K562 (cell line): ENCODE measurements around the gene S100P. TPM values are rescaled to one million over a fixed set of nuclear protein-coding genes. Genes with fewer than 3 reads are reported as not detected.
A peak's percentile ranks its signal among the peaks of the same experiment; 100 is the strongest.

Experiments used
- ATAC-seq: fragments of 200-7000 bp; cut with Tn5 transposase; 3 replicates; pipeline ENCODE4 v1.9.1; 2020; ENCODE audit warnings: moderate library complexity
- BruUV-seq: library from RNA; stranded (reverse); fragments of 400-500 nt; replicated peaks from 2 replicates; lab custom pipeline; 2021; lab: Mats Ljungman, UMichigan
- CTCF ChIA-PET: fragments of 300-600 bp; formaldehyde crosslinking; extraction: SDS; loops from one replicate; lab custom pipeline; 2021; ENCODE audit warnings: low intra/inter-chr PET ratio; lab: Yijun Ruan, JAX
- POLR2A ChIA-PET: fragments of 300-600, 350-650 bp; sonication (Branson Sonifier 250); formaldehyde crosslinking; extraction: SDS; loops from one replicate; lab custom pipeline; 2021; ENCODE audit warnings: antibody characterized with exemption, inconsistent platforms; lab: Yijun Ruan, JAX
- DNase-seq, 4 experiments: peaks; one replicate each; pipeline versions ENCODE4 v3.0.0 to v3.0.0-alpha.2; 2011 to 2018; ENCODE audit warnings: low spot score in 3 of 4, mixed read lengths in 3 of 4; ENCODE audit errors: extremely low read depth in 1 of 4
- FAIRE-seq: peaks from 2 replicates; lab custom pipeline; 2011; peaks lifted over from hg19 to GRCh38; lab: Jason Lieb, UNC
- H2AFZ ChIP-seq: 2 replicates; pipeline ENCODE4 v1.6.0; 2011; ENCODE audit warnings: low read depth, low read length, control low read depth, inconsistent platforms
- H3K27ac ChIP-seq: fragments of 200-600 bp; 3 replicates; pipeline ENCODE4 v1.8.0; 2011; ENCODE audit warnings: low read depth, mild to moderate bottlenecking, control low read depth, inconsistent platforms, low read length, moderate library complexity, mixed read lengths; ENCODE audit errors: extremely low read depth
- H3K27me3 ChIP-seq, 2 experiments: fragments of 300-600 bp in 1 of 2; 2 replicates in 1 of 2; 3 replicates in 1 of 2; pipeline versions ENCODE4 v1.6.0 to v1.8.0; 2011; ENCODE audit warnings: inconsistent platforms in 2 of 2, low read length in 2 of 2, mild to moderate bottlenecking in 1 of 2, mixed read lengths in 1 of 2, moderate library complexity in 1 of 2; ENCODE audit not compliant: control insufficient read depth in 2 of 2, insufficient read depth in 2 of 2
- H3K36me3 ChIP-seq: fragments of 300-600 bp; 3 replicates; pipeline ENCODE4 v1.8.0; 2011; ENCODE audit warnings: mild to moderate bottlenecking, low read length, inconsistent platforms; ENCODE audit not compliant: control insufficient read depth, insufficient read depth
- H3K4me1 ChIP-seq, 2 experiments: fragments of 200-600 bp in 1 of 2; replicated peaks in 1 of 2; 2 replicates in 1 of 2; 3 replicates in 1 of 2; pipeline versions ENCODE4 v1.5.1 to v1.8.0; 2011; ENCODE audit warnings: inconsistent platforms in 2 of 2, low read length in 2 of 2, mild to moderate bottlenecking in 1 of 2, mixed read lengths in 1 of 2, moderate library complexity in 1 of 2; ENCODE audit not compliant: control insufficient read depth in 2 of 2, insufficient read depth in 2 of 2
- H3K4me2 ChIP-seq: 2 replicates; pipeline ENCODE4 v1.6.1; 2011; ENCODE audit warnings: low read length, control low read depth, inconsistent platforms, mixed read lengths; ENCODE audit not compliant: insufficient read depth
- H3K4me3 ChIP-seq: fragments of 200-600 bp; sonication (generic), shearing (Covaris generic); 2 replicates; pipeline ENCODE4 v1.5.1; 2016; ENCODE audit warnings: control low read depth, inconsistent platforms
- H3K79me2 ChIP-seq: fragments of 200-600 bp; 3 replicates; pipeline ENCODE4 v1.8.0; 2011; ENCODE audit warnings: low read length, inconsistent platforms; ENCODE audit not compliant: control insufficient read depth, insufficient read depth
- H3K9ac ChIP-seq, 2 experiments: 2 replicates each; pipeline versions ENCODE4 v1.6.0 to v1.6.1; 2011; ENCODE audit warnings: low read depth in 2 of 2, low read length in 2 of 2, control low read depth in 1 of 2, inconsistent platforms in 1 of 2, mild to moderate bottlenecking in 1 of 2, mixed read lengths in 1 of 2; ENCODE audit not compliant: insufficient read depth in 1 of 2
- H3K9me1 ChIP-seq: one replicate; pipeline ENCODE4 v1.6.0; 2011; ENCODE audit warnings: inconsistent platforms, mild to moderate bottlenecking, low read length, moderate library complexity; ENCODE audit not compliant: control insufficient read depth, insufficient read depth
- H3K9me3 ChIP-seq: replicated peaks from 2 replicates; pipeline ENCODE4 v1.5.1; 2011; ENCODE audit warnings: low read depth, low read length, inconsistent platforms; ENCODE audit not compliant: control insufficient read depth, insufficient read depth
- H4K20me1 ChIP-seq: replicated peaks from 2 replicates; pipeline ENCODE4 v1.6.1; 2011; ENCODE audit warnings: low read length, inconsistent platforms, mixed read lengths; ENCODE audit not compliant: control insufficient read depth, insufficient read depth
- BCOR ChIP-seq: fragments of 450-650 bp; IDR thresholded peaks from 2 replicates; pipeline ENCODE4 v1.6.1; 2016
- CREB1 ChIP-seq, 2 experiments: sonication (generic) in 1 of 2; formaldehyde crosslinking in 1 of 2; IDR thresholded peaks; 2 replicates each; pipeline versions ENCODE4 v1.6.1 to v1.8.0; 2012 to 2022; ENCODE audit warnings: inconsistent platforms in 1 of 2, mild to moderate bottlenecking in 1 of 2, missing genetic modification reagents in 1 of 2, moderate library complexity in 1 of 2
- ESRRB ChIP-seq: fragments of 250-450 bp; sonication (Bioruptor Pico); IDR thresholded peaks from 2 replicates; pipeline ENCODE4 v1.5.0; 2020; ENCODE audit warnings: mild to moderate bottlenecking, moderate library complexity, borderline replicate concordance
- KDM1A ChIP-seq, 2 experiments: fragments of 450-650 bp; IDR thresholded peaks; 2 replicates each; pipeline ENCODE4 v1.6.1; 2016; ENCODE audit warnings: mild to moderate bottlenecking in 2 of 2
- KDM5B ChIP-seq: fragments of 200-600 bp; sonication (generic); IDR thresholded peaks from 2 replicates; pipeline ENCODE4 v1.6.1; 2012; ENCODE audit warnings: low read depth, mild to moderate bottlenecking, moderate library complexity, low read length, control low read depth, inconsistent platforms; ENCODE audit not compliant: insufficient replicate concordance
- NR2F6 ChIP-seq: fragments of 450-650 bp; formaldehyde crosslinking; IDR thresholded peaks from 2 replicates; pipeline ENCODE4 v1.4.0; 2020; ENCODE audit warnings: mild to moderate bottlenecking
- PHB ChIP-seq: fragments of 250-450 bp; sonication (Bioruptor Pico); IDR thresholded peaks from 2 replicates; pipeline ENCODE4 v1.5.0; 2021
- RBFOX2 ChIP-seq: fragments of 200-400 bp; formaldehyde crosslinking; IDR thresholded peaks from 2 replicates; pipeline ENCODE4 v1.6.1; 2017; ENCODE audit warnings: low read depth, mild to moderate bottlenecking, low read length, moderate library complexity
- TAL1 ChIP-seq: fragments of 450-650 bp; IDR thresholded peaks from 2 replicates; pipeline ENCODE4 v1.6.1; 2016; ENCODE audit warnings: mild to moderate bottlenecking
- THRAP3 ChIP-seq: fragments of 450-650 bp; IDR thresholded peaks from 2 replicates; pipeline ENCODE4 v1.6.1; 2016; ENCODE audit warnings: mild to moderate bottlenecking, inconsistent platforms, borderline replicate concordance
- TRIM24 ChIP-seq, 2 experiments: fragments of 450-650 bp; IDR thresholded peaks; 2 replicates each; pipeline ENCODE4 v1.6.1; 2016
- ZC3H11A ChIP-seq: IDR thresholded peaks from 2 replicates; pipeline ENCODE4 v1.6.1; 2012; ENCODE audit warnings: low read depth, low read length, improper control_type of control experiment
- WGBS: fragments of 100-300 bp; shearing (Covaris generic); methylation state at CpG from one replicate; pipeline ENCODE4 v1.1.6; 2016; ENCODE audit warnings: low coverage, mixed read lengths; ENCODE audit not compliant: insufficient coverage; ENCODE audit errors: missing lambda C conversion rate; 5-methylcytosine and 5-hydroxymethylcytosine counted together
- in situ Hi-C: fragments of 300-500 bp; cut with MboI; formaldehyde crosslinking; loops from 4 replicates; pipeline ENCODE4 v1.15.0; 2018; ENCODE audit warnings: inconsistent platforms, mixed read lengths
- intact Hi-C: fragments of 100-400 bp; cut with micrococcal nuclease; formaldehyde crosslinking; loops from 2 replicates; pipeline ENCODE4 v1.14.2; 2022
- polyA plus RNA-seq, 8 experiments: library from polyadenylated mRNA; depleted of rRNA in 4 of 8; stranded (reverse) in 5 of 8; unstranded in 3 of 8; fragments of >200 nt; fragmentation: Nextera tagmentation in 2 of 8; fragmentation: Illumina TruSeq in 1 of 8; extraction: Ambion mirVana in 2 of 8; extraction: Trizol in 1 of 8; gene quantifications; 2 replicates each; pipeline versions ENCODE4 v1.2.1 to v1.2.3, GENCODE V29; 2011 to 2014; ENCODE audit warnings: inconsistent platforms in 1 of 8, missing spikeins in 1 of 8
- total RNA-seq, 7 experiments: library from RNA; depleted of rRNA in 6 of 7; stranded (reverse); fragments of >200 nt in 6 of 7; fragmentation: Illumina TruSeq in 2 of 7; extraction: Trizol in 2 of 7; gene quantifications; 2 replicates each; pipeline versions ENCODE4 v1.2.1 to v1.2.3, GENCODE V29; 2011 to 2021; ENCODE audit warnings: low replicate concordance in 1 of 7
- TF ChIP-seq, protein P1 (sequence below): fragments of 250-450 bp; sonication (Bioruptor Pico); IDR thresholded peaks from 2 replicates; pipeline ENCODE4 v1.8.0; 2022; ENCODE audit warnings: inconsistent platforms
- TF ChIP-seq, protein P2 (sequence below), 2 experiments: fragments of 450-650 bp; IDR thresholded peaks; 2 replicates each; pipeline ENCODE4 v1.6.1; 2016
- TF ChIP-seq, protein P3 (sequence below): fragments of 450-650 bp; IDR thresholded peaks from 2 replicates; pipeline ENCODE4 v1.7.1; 2018; ENCODE audit warnings: mild to moderate bottlenecking, low read depth; ENCODE audit not compliant: partially characterized antibody

The S100P gene
- total and polyA plus RNA-seq, 9 of the 15 experiments (the other 6 are each of a cell fraction or from before 2014, with no cell fraction given), result 4.1 to 23.8 (median 7.5) TPM

DNA sequence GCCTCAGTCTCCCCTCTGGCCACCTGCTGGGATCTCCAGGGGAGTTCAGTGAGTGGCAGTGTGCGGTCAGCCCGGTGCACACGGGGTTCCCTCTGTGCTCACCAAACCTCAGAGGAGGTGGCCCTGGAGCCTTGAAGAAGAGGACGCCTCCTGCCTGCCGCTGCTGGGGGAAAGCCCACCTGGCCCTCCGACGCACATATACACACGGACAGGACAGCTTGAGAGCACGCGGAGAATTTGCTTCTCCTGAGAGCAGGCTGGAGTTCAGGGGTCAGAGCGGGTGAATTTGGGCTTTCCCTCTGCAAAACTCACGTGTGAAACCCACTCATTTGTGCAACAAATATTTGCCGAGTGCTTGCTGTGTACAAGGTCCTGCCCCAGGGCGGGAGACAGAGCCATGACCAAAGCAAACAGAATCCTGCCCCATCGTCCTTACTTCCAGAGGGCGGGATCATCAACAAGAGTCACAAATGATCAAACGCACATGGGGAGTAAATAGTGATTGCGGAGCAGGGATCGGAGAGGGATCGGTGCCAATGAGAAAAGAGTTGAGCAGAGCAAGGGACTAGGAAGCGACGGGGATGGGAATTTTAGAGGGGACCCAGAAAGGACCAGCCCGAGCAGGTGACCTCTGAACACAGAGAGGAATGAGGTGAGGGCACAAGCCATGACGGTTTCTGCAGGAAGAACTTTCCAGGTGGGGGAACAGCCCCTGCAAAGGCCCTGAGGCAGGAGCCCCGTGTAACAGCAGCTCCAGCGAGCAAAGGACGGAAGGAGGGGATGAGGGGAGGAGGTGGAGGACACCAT lies 39.9 kb downstream of the S100P start:
- no peaks in the 10 kb centered on the region for H3K9me3 ChIP-seq
- no peak overlapping the region for H3K4me3 ChIP-seq
- DNase-seq (peak in 2 of 4 experiments; percentile 49 to 58), ATAC-seq (0 out of 3 replicates have a peak, but pooled peaks have one; percentile 1), FAIRE-seq (no peak)
- WGBS, result 74% methylated on average over 27 of the region's 27 CpGs
- ChIA-PET CTCF (no interaction called here), POLR2A (interaction anchor here (0.5 to 2.4 kb wide), 7 partner anchors 16 to 251 kb away, joined by 3 to 12 read pairs (median 4); partner anchors contain the start of gene MRFAP1L1)
- H3K27ac ChIP-seq, result peak overlapping the region; percentile 93
- H3K9me1 ChIP-seq, result peaks cover 4% of the 10 kb centered on the region
- H2AFZ ChIP-seq, result peak overlapping the region; percentile 87
- no peaks in the 10 kb centered on the region for H3K27me3 ChIP-seq
- intact Hi-C loops, result loop anchor here (5.0 kb wide), 1 partner anchor 254 kb away; no protein-coding TSS in a partner anchor
- no peaks in the 10 kb centered on the region for H3K79me2 ChIP-seq
- peak overlapping the region; percentile 58 for H3K4me2 ChIP-seq
- H3K36me3 ChIP-seq, result no peaks in the 10 kb centered on the region
- H3K4me1 ChIP-seq, result peaks cover 47 to 53% of the 10 kb centered on the region in 2 experiments
- in situ Hi-C loops, result no loop called here
- no TSS peak for BruUV-seq
- H4K20me1 ChIP-seq, result no peaks in the 10 kb centered on the region
- peak overlapping the region; percentile 82 to 87 for H3K9ac ChIP-seq
- TF ChIP-seq THRAP3 (peak; percentile 63; the same call in 1 of the 2 replicates), KDM1A (IDR thresholded peaks at IDR 0.05) (peak; percentile 39 to 55; a peak in 1 of 4 replicates), ZC3H11A (no peak), BCOR (0 out of 2 replicates have a peak, but pooled peaks have one; percentile 18), NR2F6 (CRISPR knock-in tag) (no peak), TAL1 (no peak), TRIM24 (IDR thresholded peaks at IDR 0.05) (no peak), RBFOX2 (peak; percentile 64), ESRRB (CRISPR knock-in tag) (no peak), PHB (no peak), CREB1 (IDR thresholded peaks at IDR 0.05) (no peak), CREB1 (CRISPR knock-in tag; IDR thresholded peaks at IDR 0.05) (0 out of 2 replicates have a peak, but pooled peaks have one; percentile 10), KDM5B (peak; percentile 27)
- TF ChIP-seq, protein P1, sequence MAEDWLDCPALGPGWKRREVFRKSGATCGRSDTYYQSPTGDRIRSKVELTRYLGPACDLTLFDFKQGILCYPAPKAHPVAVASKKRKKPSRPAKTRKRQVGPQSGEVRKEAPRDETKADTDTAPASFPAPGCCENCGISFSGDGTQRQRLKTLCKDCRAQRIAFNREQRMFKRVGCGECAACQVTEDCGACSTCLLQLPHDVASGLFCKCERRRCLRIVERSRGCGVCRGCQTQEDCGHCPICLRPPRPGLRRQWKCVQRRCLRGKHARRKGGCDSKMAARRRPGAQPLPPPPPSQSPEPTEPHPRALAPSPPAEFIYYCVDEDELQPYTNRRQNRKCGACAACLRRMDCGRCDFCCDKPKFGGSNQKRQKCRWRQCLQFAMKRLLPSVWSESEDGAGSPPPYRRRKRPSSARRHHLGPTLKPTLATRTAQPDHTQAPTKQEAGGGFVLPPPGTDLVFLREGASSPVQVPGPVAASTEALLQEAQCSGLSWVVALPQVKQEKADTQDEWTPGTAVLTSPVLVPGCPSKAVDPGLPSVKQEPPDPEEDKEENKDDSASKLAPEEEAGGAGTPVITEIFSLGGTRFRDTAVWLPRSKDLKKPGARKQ (CRISPR knock-in tag), result peak; percentile 79; the same call in 1 of the 2 replicates
- TF ChIP-seq, protein P2, sequence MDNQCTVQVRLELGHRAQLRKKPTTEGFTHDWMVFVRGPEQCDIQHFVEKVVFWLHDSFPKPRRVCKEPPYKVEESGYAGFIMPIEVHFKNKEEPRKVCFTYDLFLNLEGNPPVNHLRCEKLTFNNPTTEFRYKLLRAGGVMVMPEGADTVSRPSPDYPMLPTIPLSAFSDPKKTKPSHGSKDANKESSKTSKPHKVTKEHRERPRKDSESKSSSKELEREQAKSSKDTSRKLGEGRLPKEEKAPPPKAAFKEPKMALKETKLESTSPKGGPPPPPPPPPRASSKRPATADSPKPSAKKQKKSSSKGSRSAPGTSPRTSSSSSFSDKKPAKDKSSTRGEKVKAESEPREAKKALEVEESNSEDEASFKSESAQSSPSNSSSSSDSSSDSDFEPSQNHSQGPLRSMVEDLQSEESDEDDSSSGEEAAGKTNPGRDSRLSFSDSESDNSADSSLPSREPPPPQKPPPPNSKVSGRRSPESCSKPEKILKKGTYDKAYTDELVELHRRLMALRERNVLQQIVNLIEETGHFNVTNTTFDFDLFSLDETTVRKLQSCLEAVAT (IDR thresholded peaks at IDR 0.05), result peak in 1 of 2 experiments; percentile 84; a peak in 2 of 4 replicates
- TF ChIP-seq, protein P3, sequence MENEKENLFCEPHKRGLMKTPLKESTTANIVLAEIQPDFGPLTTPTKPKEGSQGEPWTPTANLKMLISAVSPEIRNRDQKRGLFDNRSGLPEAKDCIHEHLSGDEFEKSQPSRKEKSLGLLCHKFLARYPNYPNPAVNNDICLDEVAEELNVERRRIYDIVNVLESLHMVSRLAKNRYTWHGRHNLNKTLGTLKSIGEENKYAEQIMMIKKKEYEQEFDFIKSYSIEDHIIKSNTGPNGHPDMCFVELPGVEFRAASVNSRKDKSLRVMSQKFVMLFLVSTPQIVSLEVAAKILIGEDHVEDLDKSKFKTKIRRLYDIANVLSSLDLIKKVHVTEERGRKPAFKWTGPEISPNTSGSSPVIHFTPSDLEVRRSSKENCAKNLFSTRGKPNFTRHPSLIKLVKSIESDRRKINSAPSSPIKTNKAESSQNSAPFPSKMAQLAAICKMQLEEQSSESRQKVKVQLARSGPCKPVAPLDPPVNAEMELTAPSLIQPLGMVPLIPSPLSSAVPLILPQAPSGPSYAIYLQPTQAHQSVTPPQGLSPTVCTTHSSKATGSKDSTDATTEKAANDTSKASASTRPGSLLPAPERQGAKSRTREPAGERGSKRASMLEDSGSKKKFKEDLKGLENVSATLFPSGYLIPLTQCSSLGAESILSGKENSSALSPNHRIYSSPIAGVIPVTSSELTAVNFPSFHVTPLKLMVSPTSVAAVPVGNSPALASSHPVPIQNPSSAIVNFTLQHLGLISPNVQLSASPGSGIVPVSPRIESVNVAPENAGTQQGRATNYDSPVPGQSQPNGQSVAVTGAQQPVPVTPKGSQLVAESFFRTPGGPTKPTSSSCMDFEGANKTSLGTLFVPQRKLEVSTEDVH, result no peak
